ENCODE measurements around the gene MAN1A1. TPM values are rescaled to one million over a fixed set of nuclear protein-coding genes. Genes with fewer than 3 reads are reported as not detected.

Gene MAN1A1
- polyA plus RNA-seq, 2 of the 4 experiments (the other 2 are of a cell fraction): 0.05 TPM; not detected in 1

DNA sequence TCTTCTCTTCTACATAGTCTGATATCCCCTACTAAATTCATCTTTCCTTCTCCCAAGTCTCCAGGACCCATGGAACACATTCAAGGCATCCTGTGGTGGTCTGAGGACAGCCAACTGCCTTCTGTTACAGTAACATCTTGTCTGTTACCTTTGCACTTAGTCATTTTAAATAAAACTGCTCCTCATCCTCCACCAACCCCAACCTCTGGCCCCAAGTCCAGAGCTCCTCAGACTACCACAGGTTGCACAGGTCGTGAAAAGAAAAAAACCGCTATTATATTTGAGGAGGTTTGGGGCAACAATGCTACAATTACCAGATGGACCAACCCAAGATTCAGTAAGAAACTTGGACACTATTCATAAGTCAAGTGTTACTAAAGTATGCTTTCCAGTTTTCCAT is 49.9 kb downstream of the MAN1A1 start:
- Histone ChIP-seq H3K4me2 (no peak overlapping the region), H3K9me3 (no peaks in the 10 kb centered on the region), H3K4me1 (no peaks in the 10 kb centered on the region), H3K4me3 (no peak overlapping the region), H3K27ac (no peak overlapping the region)
- FAIRE-seq: no peak
- no peak for DNase-seq (ENCODE audit: low read depth in 1 of 2, low spot score in 1 of 2)
- ChIA-PET POLR2A (no interaction called here), CTCF (no interaction called here)
- TF ChIP-seq CHD4 (IDR thresholded peaks at IDR 0.05; ENCODE audit: borderline replicate concordance): no peak
- TF ChIP-seq REST (IDR thresholded peaks at IDR 0.05): no peak
- no peak for TF ChIP-seq EHMT2 (IDR thresholded peaks at IDR 0.05; ENCODE audit: low read depth)
- TF ChIP-seq NPAS2 (CRISPR knock-in tag; IDR thresholded peaks at IDR 0.05; ENCODE audit: borderline replicate concordance): no peak
- no peak for TF ChIP-seq JUN (IDR thresholded peaks at IDR 0.05)
- TF ChIP-seq HOXB13 (CRISPR knock-in tag; IDR thresholded peaks at IDR 0.05; ENCODE audit: low read depth): no peak
- TF ChIP-seq CBX2 (IDR thresholded peaks at IDR 0.05; ENCODE audit: borderline replicate concordance, low read depth): no peak
- no peak for TF ChIP-seq ZC3H11A (IDR thresholded peaks at IDR 0.05)
- TF ChIP-seq, protein P1, sequence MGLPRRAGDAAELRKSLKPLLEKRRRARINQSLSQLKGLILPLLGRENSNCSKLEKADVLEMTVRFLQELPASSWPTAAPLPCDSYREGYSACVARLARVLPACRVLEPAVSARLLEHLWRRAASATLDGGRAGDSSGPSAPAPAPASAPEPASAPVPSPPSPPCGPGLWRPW (IDR thresholded peaks at IDR 0.05): no peak
- 52% methylated on average over 2 of the region's 2 CpGs for WGBS (ENCODE audit: missing lambda C conversion rate)
- no peak for ATAC-seq

DNA sequence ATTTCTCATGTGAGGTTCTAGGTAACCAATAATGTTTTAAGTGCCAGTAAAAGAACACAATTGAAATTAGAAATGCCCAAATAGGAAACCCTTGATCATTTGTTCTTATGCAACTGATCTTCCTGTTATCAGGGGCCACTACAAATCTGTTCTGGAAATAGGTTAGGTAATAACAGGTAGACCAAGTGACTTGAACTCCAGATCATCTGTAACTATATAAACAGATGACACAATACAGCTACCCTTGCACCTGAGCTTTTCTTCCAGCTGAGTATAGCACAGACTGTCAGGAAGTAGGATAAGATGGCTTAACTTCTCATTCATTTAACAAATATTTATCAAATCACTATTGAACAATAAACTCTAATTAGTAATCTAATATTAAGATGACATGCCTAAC is 52.5 kb downstream of the MAN1A1 start:
- no peak overlapping the region for H3K4me2 ChIP-seq
- ATAC-seq (no peak), DNase-seq (ENCODE audit: low read depth in 1 of 2, low spot score in 1 of 2) (no peak), FAIRE-seq (no peak)
- H3K27ac ChIP-seq: no peak overlapping the region
- no peaks in the 10 kb centered on the region for H3K4me1 ChIP-seq
- no peak for TF ChIP-seq HDAC2 (IDR thresholded peaks at IDR 0.05)
- POLR2A ChIA-PET: no interaction called here
- no peaks in the 10 kb centered on the region for H3K9me3 ChIP-seq
- CTCF ChIA-PET: no interaction called here
- H3K4me3 ChIP-seq: no peak overlapping the region

DNA sequence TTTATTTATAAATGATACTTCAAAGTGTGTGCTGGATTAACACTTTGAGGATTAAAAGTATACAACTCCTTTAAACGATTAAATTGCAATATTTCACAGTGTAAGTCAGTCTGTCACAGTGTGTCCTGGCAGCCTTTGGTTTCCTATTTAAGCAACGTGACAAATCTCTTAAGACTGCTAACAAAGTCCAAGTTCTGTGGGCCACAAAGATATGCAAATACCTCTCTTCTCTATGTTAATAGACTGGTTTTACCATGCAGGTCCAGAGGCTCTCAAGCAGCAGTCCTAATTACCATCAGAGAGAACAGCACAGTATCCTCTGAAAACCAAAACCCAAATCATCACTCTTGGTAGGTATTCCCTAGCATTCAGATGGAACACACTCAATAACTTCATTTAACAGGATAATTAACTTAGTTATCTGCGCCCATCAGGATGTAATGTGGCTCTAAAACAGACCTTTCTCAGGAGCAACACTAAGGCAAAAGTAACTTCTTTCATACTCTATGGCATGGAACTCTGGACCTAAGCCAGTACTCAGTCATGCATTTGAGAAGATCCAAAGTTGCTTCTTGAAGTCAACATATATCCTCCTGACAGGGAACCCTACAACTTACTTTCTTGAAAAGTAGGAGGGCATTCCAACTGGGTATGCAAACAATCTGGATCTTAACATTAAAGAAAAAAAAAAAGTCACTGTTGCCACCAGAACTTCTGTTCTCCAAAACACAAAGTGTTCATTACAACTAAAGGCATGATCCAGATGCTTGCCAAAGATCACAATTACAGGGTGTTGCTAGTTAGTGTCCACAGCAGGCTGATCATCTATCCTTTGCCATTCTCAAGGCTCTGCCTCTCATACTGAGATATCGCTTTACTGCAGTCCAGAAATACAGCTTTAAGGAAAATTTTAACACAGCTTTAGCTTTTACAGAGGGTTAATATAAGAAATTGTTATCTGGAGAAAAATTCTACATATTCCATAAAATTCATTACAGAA is 53.2 kb downstream of the MAN1A1 start:
- Histone ChIP-seq H3K4me3 (no peak overlapping the region), H3K4me2 (no peak overlapping the region), H3K4me1 (no peaks in the 10 kb centered on the region), H3K9me3 (no peaks in the 10 kb centered on the region), H3K27ac (no peak overlapping the region)
- DNase-seq (ENCODE audit: low read depth in 1 of 2, low spot score in 1 of 2): no peak
- CTCF ChIA-PET: interaction anchor here (1.4 kb wide), 1 partner anchor 9 kb away, joined by 3 read pairs; no protein-coding TSS in a partner anchor
- TF ChIP-seq CBX2 (IDR thresholded peaks at IDR 0.05; ENCODE audit: borderline replicate concordance, low read depth) (no peak), JUN (IDR thresholded peaks at IDR 0.05) (no peak), FOXS1 (CRISPR knock-in tag; IDR thresholded peaks at IDR 0.05) (no peak), HOXA7 (CRISPR knock-in tag; IDR thresholded peaks at IDR 0.05) (no peak), MYC (IDR thresholded peaks at IDR 0.05; ENCODE audit: borderline replicate concordance, low read length) (no peak), NR3C1 (IDR thresholded peaks at IDR 0.05) (no peak), HMGXB4 (CRISPR knock-in tag; IDR thresholded peaks at IDR 0.05; ENCODE audit: borderline replicate concordance) (no peak), MAFK (IDR thresholded peaks at IDR 0.05; ENCODE audit: partially characterized antibody) (no peak), EP300 (IDR thresholded peaks at IDR 0.05) (no peak), FOSB (CRISPR knock-in tag; IDR thresholded peaks at IDR 0.05) (no peak), SMC3 (IDR thresholded peaks at IDR 0.05) (no peak), KDM1A (IDR thresholded peaks at IDR 0.05; ENCODE audit: low read depth) (no peak), RCOR1 (IDR thresholded peaks at IDR 0.05; ENCODE audit: low read depth, low read length) (no peak)
- WGBS (ENCODE audit: missing lambda C conversion rate): 14% methylated on average over 4 of the region's 4 CpGs
- POLR2A ChIA-PET: no interaction called here
- ATAC-seq: no peak
- FAIRE-seq: no peak
